ENCODE data around the gene PSMB7.

PSMB7 gene

GRCh38 chr9:124343533-124344290 is 71.5 kb downstream of the PSMB7 start:
- DNase-seq = no peak

GRCh38 chr9:124342776-124343485 is 72.3 kb downstream of the PSMB7 start:
- no peak for DNase-seq

GRCh38 chr9:124342402-124342775 is 72.9 kb downstream of the PSMB7 start:
- no peak for DNase-seq

GRCh38 chr9:124341455-124342170 is 73.6 kb downstream of the PSMB7 start:
- no peak for DNase-seq

GRCh38 chr9:124340219-124341069 is 74.8 kb downstream of the PSMB7 start:
- no peak for DNase-seq

- DNase-seq = no peak
Observed at GRCh38 chr9:124339603-124340146, 75.6 kb downstream of the PSMB7 start.

GRCh38 chr9:124337562-124337961 is 77.7 kb downstream of the PSMB7 start:
- no peak for DNase-seq

- no peak for DNase-seq
Observed at GRCh38 chr9:124335320-124335707, 79.9 kb downstream of the PSMB7 start.

- DNase-seq = no peak
Observed at GRCh38 chr9:124334568-124335319, 80.5 kb downstream of the PSMB7 start.

- no peak for DNase-seq
Observed at GRCh38 chr9:124333203-124333579, 82.1 kb downstream of the PSMB7 start.

- no peak for DNase-seq
Observed at GRCh38 chr9:124332361-124333202, 82.7 kb downstream of the PSMB7 start.

- DNase-seq = no peak
Observed at GRCh38 chr9:124331580-124331979, 83.7 kb downstream of the PSMB7 start.

- no peak for DNase-seq
Observed at GRCh38 chr9:124330011-124330697, 85.1 kb downstream of the PSMB7 start.

- DNase-seq = no peak
Observed at GRCh38 chr9:124329206-124329792, 85.9 kb downstream of the PSMB7 start.

- no peak for DNase-seq
Observed at GRCh38 chr9:124328285-124328684, 87.0 kb downstream of the PSMB7 start.

GRCh38 chr9:124327491-124327890 is 87.8 kb downstream of the PSMB7 start:
- no peak for DNase-seq

- no peak for DNase-seq
Observed at GRCh38 chr9:124326378-124326777, 88.9 kb downstream of the PSMB7 start.

- DNase-seq = no peak
Observed at GRCh38 chr9:124325816-124326215, 89.4 kb downstream of the PSMB7 start.

GRCh38 chr9:124323904-124324303 is 91.3 kb downstream of the PSMB7 start:
- DNase-seq = no peak
